IMR-90 (cell line): ENCODE results near the gene ARFGEF3. TPM values are rescaled to one million over a fixed set of nuclear protein-coding genes. Genes with fewer than 3 reads are reported as not detected.

Source experiments
- ATAC-seq: fragments of 200-7000 bp; cut with Tn5 transposase; 2 replicates; pipeline ENCODE4 v1.9.1; 2020; ENCODE audit warnings: low read depth, mild to moderate bottlenecking, moderate library complexity
- BruUV-seq: library from RNA; stranded (reverse); fragments of 400-500 nt; replicated peaks from 2 replicates; lab custom pipeline; 2021; lab: Mats Ljungman, UMichigan
- CTCF ChIA-PET: fragments of 300-600 bp; formaldehyde crosslinking; extraction: SDS; loops from one replicate; lab custom pipeline; 2021; ENCODE audit warnings: antibody characterized with exemption; lab: Yijun Ruan, JAX
- POLR2A ChIA-PET: fragments of 300-600 bp; sonication (Branson Sonifier 250); formaldehyde crosslinking; loops from one replicate; lab custom pipeline; 2022; ENCODE audit warnings: antibody characterized with exemption; ENCODE audit not compliant: unreplicated experiment; lab: Charles Lee
- DNase-seq: peaks from one replicate; pipeline ENCODE4 v3.0.0; 2013
- H2AFZ ChIP-seq: replicated peaks from 2 replicates; pipeline ENCODE3; 2013; ENCODE audit warnings: low read length, mild to moderate bottlenecking; ENCODE audit not compliant: poor library complexity
- H2AK5ac ChIP-seq: 2 replicates; pipeline ENCODE4 v1.6.1; 2013; ENCODE audit warnings: low read depth, low read length, inconsistent platforms
- H2AK9ac ChIP-seq: replicated peaks from 2 replicates; pipeline ENCODE3; 2013; ENCODE audit warnings: mild to moderate bottlenecking, low read depth, low read length, moderate library complexity; ENCODE audit not compliant: poor library complexity
- H2BK120ac ChIP-seq: 2 replicates; pipeline ENCODE4 v1.6.1; 2013; ENCODE audit warnings: low read depth, low read length, inconsistent platforms
- H2BK15ac ChIP-seq: 3 replicates; pipeline ENCODE4 v1.6.1; 2013; ENCODE audit warnings: low read depth, low read length, inconsistent platforms
- H2BK20ac ChIP-seq: 2 replicates; pipeline ENCODE4 v1.6.1; 2013; ENCODE audit warnings: low read depth, mild to moderate bottlenecking, inconsistent platforms, low read length, moderate library complexity
- H2BK5ac ChIP-seq: 2 replicates; pipeline ENCODE4 v1.6.1; 2013; ENCODE audit warnings: mild to moderate bottlenecking, low read depth, low read length, inconsistent platforms; ENCODE audit not compliant: poor library complexity, severe bottlenecking
- H3K14ac ChIP-seq: replicated peaks from 2 replicates; pipeline ENCODE4 v1.6.1; 2013; ENCODE audit warnings: low read depth, low read length, inconsistent platforms
- H3K18ac ChIP-seq: 2 replicates; pipeline ENCODE4 v1.6.1; 2013; ENCODE audit warnings: low read depth, low read length, control low read depth
- H3K23ac ChIP-seq: 2 replicates; pipeline ENCODE4 v1.6.1; 2013; ENCODE audit warnings: low read depth, low read length, inconsistent platforms
- H3K27ac ChIP-seq: 2 replicates; pipeline ENCODE4 v1.5.1; 2013; ENCODE audit warnings: mild to moderate bottlenecking, control low read depth, low read length; ENCODE audit not compliant: insufficient read depth
- H3K27me3 ChIP-seq: 2 replicates; pipeline ENCODE4 v1.6.1; 2013; ENCODE audit warnings: low read length; ENCODE audit not compliant: control insufficient read depth, insufficient read depth
- H3K36me3 ChIP-seq: 2 replicates; pipeline ENCODE4 v1.6.1; 2013; ENCODE audit warnings: low read length, mixed read lengths; ENCODE audit not compliant: control insufficient read depth, insufficient read depth
- H3K4ac ChIP-seq: 2 replicates; pipeline ENCODE4 v1.6.1; 2013; ENCODE audit warnings: low read depth, low read length, inconsistent platforms
- H3K4me1 ChIP-seq: 2 replicates; pipeline ENCODE4 v1.6.1; 2013; ENCODE audit warnings: low read length, mixed read lengths; ENCODE audit not compliant: control insufficient read depth, insufficient read depth
- H3K4me2 ChIP-seq: 2 replicates; pipeline ENCODE4 v1.6.1; 2013; ENCODE audit warnings: low read depth, mild to moderate bottlenecking, control low read depth, low read length, moderate library complexity
- H3K4me3 ChIP-seq: 2 replicates; pipeline ENCODE4 v1.5.1; 2013; ENCODE audit warnings: low read depth, mild to moderate bottlenecking, control low read depth, low read length, moderate library complexity; ENCODE audit not compliant: insufficient read depth
- H3K56ac ChIP-seq: 2 replicates; pipeline ENCODE4 v1.6.1; 2013; ENCODE audit warnings: low read length, inconsistent platforms; ENCODE audit not compliant: insufficient read depth; ENCODE audit errors: extremely low read depth
- H3K79me1 ChIP-seq, 2 experiments: 2 replicates each; pipeline ENCODE4 v1.6.1; 2013; ENCODE audit warnings: low read length in 2 of 2, inconsistent platforms in 1 of 2, low read depth in 1 of 2
- H3K9ac ChIP-seq: 2 replicates; pipeline ENCODE4 v1.6.1; 2013; ENCODE audit warnings: low read depth, low read length, control low read depth
- H3K9me1 ChIP-seq: 2 replicates; pipeline ENCODE4 v1.6.1; 2013; ENCODE audit warnings: low read length, inconsistent platforms; ENCODE audit not compliant: insufficient read depth
- H3K9me3 ChIP-seq: 2 replicates; pipeline ENCODE4 v1.6.1; 2013; ENCODE audit warnings: low read length; ENCODE audit not compliant: control insufficient read depth, insufficient read depth
- H4K20me1 ChIP-seq: 2 replicates; pipeline ENCODE4 v1.6.1; 2013; ENCODE audit warnings: low read length, inconsistent platforms; ENCODE audit not compliant: insufficient read depth
- H4K5ac ChIP-seq: 2 replicates; pipeline ENCODE4 v1.6.1; 2013; ENCODE audit warnings: mild to moderate bottlenecking, low read depth, low read length, control low read depth
- H4K8ac ChIP-seq, 2 experiments: 2 replicates each; pipeline ENCODE4 v1.6.1; 2013; ENCODE audit warnings: low read depth in 2 of 2, low read length in 2 of 2, control low read depth in 1 of 2, inconsistent platforms in 1 of 2
- H4K91ac ChIP-seq: 2 replicates; pipeline ENCODE4 v1.6.1; 2013; ENCODE audit warnings: low read depth, low read length, inconsistent platforms; ENCODE audit not compliant: insufficient read depth
- CEBPB ChIP-seq: IDR thresholded peaks from 2 replicates; pipeline ENCODE4 v1.6.1; 2012; ENCODE audit warnings: low read depth, low read length, improper control_type of control experiment
- CHD1 ChIP-seq: IDR thresholded peaks from 2 replicates; pipeline ENCODE4 v1.6.1; 2012; ENCODE audit warnings: low read depth, low read length, improper control_type of control experiment
- ELK1 ChIP-seq: fragments of 150-350 bp; IDR thresholded peaks from 2 replicates; pipeline ENCODE4 v1.6.1; 2016; ENCODE audit warnings: low read depth, mild to moderate bottlenecking, low read length, moderate library complexity, borderline replicate concordance
- FOS ChIP-seq: fragments of 150-350 bp; IDR thresholded peaks from 2 replicates; pipeline ENCODE4 v1.6.1; 2016; ENCODE audit warnings: low read depth, low read length
- MXI1 ChIP-seq: IDR thresholded peaks from 2 replicates; pipeline ENCODE4 v1.6.1; 2012; ENCODE audit warnings: low read depth, mild to moderate bottlenecking, low read length, moderate library complexity, borderline replicate concordance
- RCOR1 ChIP-seq: IDR thresholded peaks from 2 replicates; pipeline ENCODE4 v1.6.1; 2012; ENCODE audit warnings: mild to moderate bottlenecking, low read length, improper control_type of control experiment; ENCODE audit not compliant: insufficient replicate concordance
- SMC3 ChIP-seq: fragments of 150-350 bp; IDR thresholded peaks from 2 replicates; pipeline ENCODE4 v1.6.1; 2016; ENCODE audit warnings: low read depth, mild to moderate bottlenecking, antibody characterized with exemption, low read length, moderate library complexity
- WGBS, 2 experiments: methylation state at CpG; one replicate each; pipeline versions ENCODE4 v1.1.5 to v1.1.7; 2013; ENCODE audit warnings: missing lambda C conversion rate in 2 of 2; ENCODE audit not compliant: insufficient read length in 1 of 2; ENCODE audit errors: extremely low coverage in 2 of 2; 5-methylcytosine and 5-hydroxymethylcytosine counted together
- dilution Hi-C: fragments of 300-500 bp; cut with HindIII; formaldehyde crosslinking; loops from one replicate; pipeline ENCODE4 v1.14.3; 2018; ENCODE audit warnings: low sequenced_read_pairs; ENCODE audit not compliant: unreplicated experiment
- in situ Hi-C: fragments of 300-500 bp; cut with MboI; formaldehyde crosslinking; loops from 3 replicates; pipeline ENCODE4 v1.14.3; 2019; ENCODE audit warnings: low sequenced_read_pairs, inconsistent platforms, mixed read lengths
- intact Hi-C: fragments of 100-400 bp; cut with micrococcal nuclease; formaldehyde crosslinking; loops from 2 replicates; pipeline ENCODE4 v1.10.0; 2022
- polyA plus RNA-seq, 3 experiments: library from polyadenylated mRNA; depleted of rRNA; stranded (reverse); fragments of >200 nt; gene quantifications; 2 replicates each; pipeline ENCODE4 v1.2.3, GENCODE V29; 2012; ENCODE audit warnings: low replicate concordance in 1 of 3
- total RNA-seq: library from RNA; depleted of rRNA; stranded (reverse); fragments of >200 nt; gene quantifications from 2 replicates; pipeline ENCODE4 v1.2.3, GENCODE V29; 2012
- TF ChIP-seq, protein P1 (sequence below): fragments of 150-350 bp; IDR thresholded peaks from 2 replicates; pipeline ENCODE4 v1.6.1; 2017; ENCODE audit warnings: mild to moderate bottlenecking, antibody characterized with exemption, low read length, low read depth

ARFGEF3 gene
- total and polyA plus RNA-seq, 2 of the 4 experiments (the other 2 are of a cell fraction) = under 0.01 to 0.02 TPM

DNA sequence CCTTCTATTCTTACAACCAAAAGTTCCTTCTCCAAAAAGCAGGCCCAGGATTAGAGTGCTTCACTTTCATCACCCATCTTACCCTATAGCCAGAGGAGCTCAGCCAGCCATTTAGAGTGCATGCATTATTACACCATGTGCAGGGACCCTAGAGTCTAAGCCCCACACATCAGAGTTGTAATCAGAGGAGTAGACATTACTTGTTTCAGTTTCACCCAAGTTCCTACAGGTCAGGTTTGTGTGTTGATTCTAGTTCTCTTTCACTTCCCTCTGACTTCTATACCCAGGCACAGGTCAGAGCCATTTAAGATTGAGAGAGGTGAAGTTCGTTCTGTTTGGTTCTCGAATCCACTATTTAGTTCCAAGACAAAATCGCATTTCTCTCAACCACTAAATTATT, 16.3 kb upstream of the ARFGEF3 start:
- Histone ChIP-seq H2BK15ac (no peak overlapping the region), H3K9me3 (no peaks in the 10 kb centered on the region), H3K18ac (no peak overlapping the region), H2BK5ac (no peak overlapping the region), H4K5ac (no peak overlapping the region), H3K36me3 (no peaks in the 10 kb centered on the region), H3K9me1 (no peaks in the 10 kb centered on the region), H3K4me1 (no peaks in the 10 kb centered on the region), H3K27ac (no peak overlapping the region), H3K4ac (no peak overlapping the region), H4K91ac (no peak overlapping the region), H3K4me2 (no peak overlapping the region), H3K27me3 (peaks cover 9% of the 10 kb centered on the region), H4K20me1 (no peaks in the 10 kb centered on the region), H4K8ac (no peak overlapping the region), H2BK120ac (no peak overlapping the region), H3K14ac (no peak overlapping the region), H3K56ac (no peak overlapping the region), H2AK9ac (no peak overlapping the region), H2BK20ac (no peak overlapping the region), H3K79me1 (no peaks in the 10 kb centered on the region), H3K23ac (no peak overlapping the region), H2AK5ac (no peak overlapping the region), H2AFZ (no peak overlapping the region), H3K4me3 (no peak overlapping the region), H3K9ac (no peak overlapping the region)
- TF ChIP-seq RCOR1 (no peak), CHD1 (no peak), FOS (no peak), CEBPB (no peak), ELK1 (no peak), MXI1 (no peak), SMC3 (no peak)
- TF ChIP-seq, protein P1, sequence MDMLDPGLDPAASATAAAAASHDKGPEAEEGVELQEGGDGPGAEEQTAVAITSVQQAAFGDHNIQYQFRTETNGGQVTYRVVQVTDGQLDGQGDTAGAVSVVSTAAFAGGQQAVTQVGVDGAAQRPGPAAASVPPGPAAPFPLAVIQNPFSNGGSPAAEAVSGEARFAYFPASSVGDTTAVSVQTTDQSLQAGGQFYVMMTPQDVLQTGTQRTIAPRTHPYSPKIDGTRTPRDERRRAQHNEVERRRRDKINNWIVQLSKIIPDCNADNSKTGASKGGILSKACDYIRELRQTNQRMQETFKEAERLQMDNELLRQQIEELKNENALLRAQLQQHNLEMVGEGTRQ = no peak
- ChIA-PET CTCF (interaction anchor here (0.7 kb wide), 1 partner anchor 145 kb away, joined by 5 read pairs; no protein-coding TSS in a partner anchor), POLR2A (no interaction called here)
- DNase-seq (no peak), ATAC-seq (no peak)
- intact Hi-C loops = no loop called here
- no CpG with 5 or more reads among the region's 3 CpGs for WGBS, 2 experiments
- in situ Hi-C loops = no loop called here
- BruUV-seq = no TSS peak
- dilution Hi-C loops = no loop called here
